GM21360 (cell line): ENCODE results near the gene HPSE2.
"Not testable (repeated sequence)": the region's sequence is repeated elsewhere in the genome, so short reads cannot be mapped to it uniquely, and the experiment has no call there.

Source experiments
- ATAC-seq: cut with Tn5 transposase; IDR thresholded peaks from one replicate; pipeline ENCODE4 v1.9.1; 2021; ENCODE audit warnings: mild to moderate bottlenecking, moderate library complexity; ENCODE audit not compliant: unreplicated experiment

HPSE2 gene

GRCh38 chr10:98924526-98924925, 311.1 kb downstream of the HPSE2 start:
- no peak for ATAC-seq

- ATAC-seq, result no peak
Measured at GRCh38 chr10:98921316-98921715, 314.3 kb downstream of the HPSE2 start.

GRCh38 chr10:98920807-98921206, 314.8 kb downstream of the HPSE2 start:
- no peak for ATAC-seq

GRCh38 chr10:98920360-98920759, 315.3 kb downstream of the HPSE2 start:
- ATAC-seq, result no peak

- ATAC-seq, result no peak
Measured at GRCh38 chr10:98919899-98920298, 315.8 kb downstream of the HPSE2 start.

- ATAC-seq, result no peak
Measured at GRCh38 chr10:98917828-98918227, 317.8 kb downstream of the HPSE2 start.

GRCh38 chr10:98916526-98917125, 319.0 kb downstream of the HPSE2 start:
- no peak for ATAC-seq

GRCh38 chr10:98915911-98916310, 319.7 kb downstream of the HPSE2 start:
- no peak for ATAC-seq

GRCh38 chr10:98910546-98910945, 325.1 kb downstream of the HPSE2 start:
- ATAC-seq, result no peak

GRCh38 chr10:98910048-98910447, 325.6 kb downstream of the HPSE2 start:
- no peak for ATAC-seq

GRCh38 chr10:98908868-98909267, 326.8 kb downstream of the HPSE2 start:
- ATAC-seq, result no peak

GRCh38 chr10:98908247-98908646, 327.4 kb downstream of the HPSE2 start:
- not testable (repeated sequence) for ATAC-seq

GRCh38 chr10:98901441-98902110, 334.1 kb downstream of the HPSE2 start:
- no peak for ATAC-seq

- no peak for ATAC-seq
Measured at GRCh38 chr10:98899018-98899417, 336.6 kb downstream of the HPSE2 start.

- ATAC-seq, result no peak
Measured at GRCh38 chr10:98892523-98892922, 343.1 kb downstream of the HPSE2 start.

GRCh38 chr10:98886686-98887085, 349.0 kb downstream of the HPSE2 start:
- ATAC-seq, result no peak

GRCh38 chr10:98885378-98885777, 350.3 kb downstream of the HPSE2 start:
- ATAC-seq, result no peak

- ATAC-seq, result no peak
Measured at GRCh38 chr10:98881789-98882188, 353.9 kb downstream of the HPSE2 start.

GRCh38 chr10:98880971-98881370, 354.7 kb downstream of the HPSE2 start:
- ATAC-seq, result no peak

- no peak for ATAC-seq
Measured at GRCh38 chr10:98878921-98879320, 356.7 kb downstream of the HPSE2 start.

GRCh38 chr10:98878418-98878817, 357.2 kb downstream of the HPSE2 start:
- no peak for ATAC-seq

GRCh38 chr10:98861962-98862361, 373.7 kb downstream of the HPSE2 start:
- no peak for ATAC-seq

- no peak for ATAC-seq
Measured at GRCh38 chr10:98858525-98858924, 377.1 kb downstream of the HPSE2 start.
